ENCODE data around the gene NLGN1.

DNA sequence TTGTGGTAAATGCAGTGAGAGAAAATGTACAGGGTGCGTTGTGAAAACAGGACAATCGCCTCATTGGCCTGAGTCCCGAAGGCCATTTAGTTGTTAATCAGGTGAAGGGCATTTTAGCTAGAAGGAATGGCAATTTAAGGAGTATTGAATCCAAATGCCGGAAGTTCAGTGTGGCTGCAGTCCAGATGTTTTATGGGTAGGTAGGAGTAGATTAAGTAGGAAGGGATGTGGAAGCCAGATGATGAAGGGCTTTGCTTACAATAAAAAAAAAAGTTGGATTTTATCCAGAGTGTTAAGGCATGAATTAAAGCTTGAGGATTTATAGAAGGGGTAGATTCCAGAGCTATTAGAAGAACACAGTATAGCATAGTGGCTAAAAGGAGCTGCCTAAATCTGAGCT lies 572.7 kb downstream of the NLGN1 start:
- TF ChIP-seq EZH2phosphoT487 (IDR thresholded peaks at IDR 0.05; ENCODE audit: insufficient read depth, low read depth): no peak
- TF ChIP-seq EZH2 (IDR thresholded peaks at IDR 0.05; ENCODE audit: insufficient read depth, poor library complexity, severe bottlenecking): no peak

All from GM23248 (cell line).